Activated CD4-positive, alpha-beta T cell treated with anti-CD3 and anti-CD28 coated beads, Interleukin-2, Interleukin-4, amounts not matched to agents 100 ng/mL and 50 ng/mL, durations not matched to agents 16 hours and 8 hours (primary cell): Measurements from ENCODE around the gene CDC25C.

Experiments
- DNase-seq: peaks from one replicate; pipeline ENCODE4 v3.0.0-alpha.2; 2020; ENCODE audit warnings: low spot score

Gene CDC25C

GRCh38 chr5:138331449-138332368 is at the start of gene CDC25C:
Gene CDC25C, minus strand, starts transcription at chr5:138331804. Its CDS starts 624 bp downstream, at chr5:138331180.
- DNase-seq = peak; percentile 98

- DNase-seq = no peak
Measured at GRCh38 chr5:138372653-138373052, 41.0 kb upstream of the CDC25C start.

- DNase-seq = no peak
Measured at GRCh38 chr5:138372225-138372624, 40.6 kb upstream of the CDC25C start.

GRCh38 chr5:138371454-138371853 is 39.9 kb upstream of the CDC25C start:
- DNase-seq = no peak

- no peak for DNase-seq
Measured at GRCh38 chr5:138370537-138370936, 38.9 kb upstream of the CDC25C start.

- no peak for DNase-seq
Measured at GRCh38 chr5:138369706-138370105, 38.1 kb upstream of the CDC25C start.

GRCh38 chr5:138369261-138369660 is 37.7 kb upstream of the CDC25C start:
- DNase-seq = no peak

- DNase-seq = no peak
Measured at GRCh38 chr5:138366632-138367382, 35.2 kb upstream of the CDC25C start.

- DNase-seq = no peak
Measured at GRCh38 chr5:138364576-138364975, 33.0 kb upstream of the CDC25C start.

GRCh38 chr5:138360941-138361452 is 29.4 kb upstream of the CDC25C start:
- DNase-seq = no peak

GRCh38 chr5:138359621-138360020 is 28.0 kb upstream of the CDC25C start:
- DNase-seq = no peak

- DNase-seq = peak; percentile 84
Measured at GRCh38 chr5:138354926-138355378, 23.3 kb upstream of the CDC25C start.

GRCh38 chr5:138354387-138354786 is 22.8 kb upstream of the CDC25C start:
- no peak for DNase-seq

GRCh38 chr5:138353560-138354080 is 22.0 kb upstream of the CDC25C start:
- DNase-seq = peak; percentile 22

- peak; percentile 56 for DNase-seq
Measured at GRCh38 chr5:138352722-138353559, 21.3 kb upstream of the CDC25C start.

- peak; percentile 92 for DNase-seq
Measured at GRCh38 chr5:138352071-138352721, 20.6 kb upstream of the CDC25C start, which contains the start of gene KDM3B. Gene KDM3B, plus strand, starts transcription at chr5:138352685. Its CDS starts 111 bp downstream, at chr5:138352796.

GRCh38 chr5:138351517-138351916 is 19.9 kb upstream of the CDC25C start:
- DNase-seq = no peak

- DNase-seq = no peak
Measured at GRCh38 chr5:138351056-138351455, 19.5 kb upstream of the CDC25C start.

GRCh38 chr5:138350563-138350890 is 18.9 kb upstream of the CDC25C start:
- DNase-seq = no peak

GRCh38 chr5:138349852-138350562 is 18.4 kb upstream of the CDC25C start:
- DNase-seq = no peak
